ENCODE data around the gene FRAT2. TPM values are rescaled to one million over a fixed set of nuclear protein-coding genes. Genes with fewer than 3 reads are reported as not detected.

The FRAT2 gene
- total RNA-seq, 1 donor from 2014 or later, result 14.9 TPM

DNA sequence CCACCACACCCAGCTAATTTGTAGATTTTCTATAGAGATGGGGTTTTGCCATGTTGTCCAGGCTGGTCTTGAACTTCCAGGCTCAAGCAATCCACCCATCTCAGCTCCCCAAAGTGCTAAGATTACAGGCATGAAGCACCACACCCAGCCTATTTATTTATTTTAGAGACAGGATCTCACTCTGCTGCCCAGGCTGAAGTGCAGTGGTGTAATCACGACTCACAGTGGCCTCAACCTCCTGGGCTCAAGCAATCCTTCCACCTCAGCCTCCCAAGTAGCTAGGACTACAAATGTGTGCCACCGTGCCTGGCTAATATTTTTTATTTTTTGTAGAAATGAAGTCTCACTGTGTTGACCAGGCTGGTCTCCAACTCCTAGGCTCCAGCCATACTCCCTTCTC lies 6.9 kb upstream of the FRAT2 start:
- H3K4me3 ChIP-seq, result no peak overlapping the region
- no peaks in the 10 kb centered on the region for H3K9me3 Mint-ChIP-seq
- TF ChIP-seq EZH2phosphoT487 (IDR thresholded peaks at IDR 0.05) (no peak), CTCF (IDR thresholded peaks at IDR 0.05) (no peak), EZH2 (IDR thresholded peaks at IDR 0.05) (no peak)
- no peak for DNase-seq (ENCODE audit: low spot score)
- H3K9me3 ChIP-seq (ENCODE audit: low read depth), result no peaks in the 10 kb centered on the region
- peaks cover 17% of the 10 kb centered on the region for H3K4me1 Mint-ChIP-seq
- H3K79me2 ChIP-seq (ENCODE audit: low read depth), result no peaks in the 10 kb centered on the region
- peaks cover 23% of the 10 kb centered on the region for H3K4me1 ChIP-seq
- H4K20me1 ChIP-seq (ENCODE audit: low read depth), result peaks cover 10% of the 10 kb centered on the region
- no peaks in the 10 kb centered on the region for H3K36me3 Mint-ChIP-seq
- no peak overlapping the region for H2AFZ ChIP-seq (replicated peaks)
- H3K4me3 Mint-ChIP-seq, result no peak overlapping the region
- H3K27me3 ChIP-seq, result no peaks in the 10 kb centered on the region
- peaks cover 34% of the 10 kb centered on the region for H3F3A ChIP-seq (ENCODE audit: low read depth)
- no peak overlapping the region for H3K9ac ChIP-seq
- H3K36me3 ChIP-seq, result no peaks in the 10 kb centered on the region
- peaks cover 12% of the 10 kb centered on the region for H3K27me3 Mint-ChIP-seq (ENCODE audit: insufficient read depth, low read depth)
- no peak overlapping the region for H3K27ac Mint-ChIP-seq
- no peak overlapping the region for H3K4me2 ChIP-seq
- no peak overlapping the region for H3K27ac ChIP-seq

DNA sequence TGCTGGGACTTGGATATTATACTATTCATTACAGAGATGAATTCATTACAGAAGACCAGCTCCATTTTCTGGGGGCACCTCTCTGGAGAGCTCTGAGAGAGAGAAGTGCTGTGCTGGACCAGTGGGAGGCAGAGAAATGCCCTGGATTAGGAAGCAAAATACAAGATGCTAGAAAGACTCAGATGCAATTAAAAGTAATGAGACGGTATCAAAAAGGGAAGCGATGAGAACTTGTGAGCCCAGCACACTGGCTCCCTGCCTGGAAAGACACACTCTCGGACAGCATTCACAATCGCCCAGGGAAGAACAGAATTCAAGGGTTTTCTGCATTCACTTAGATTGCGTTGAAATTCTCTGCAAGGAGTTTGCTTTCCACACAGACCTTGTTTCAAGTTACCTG lies 3.5 kb upstream of the FRAT2 start:
- no peak overlapping the region for H2AFZ ChIP-seq (replicated peaks)
- peaks cover 29% of the 10 kb centered on the region for H3K4me1 Mint-ChIP-seq
- H3K27ac ChIP-seq, result peak overlapping the region; percentile 98
- peak overlapping the region; percentile 98 for H3K4me2 ChIP-seq
- no peak for TF ChIP-seq EZH2phosphoT487 (IDR thresholded peaks at IDR 0.05)
- no peak for TF ChIP-seq EZH2 (IDR thresholded peaks at IDR 0.05)
- TF ChIP-seq CTCF (IDR thresholded peaks at IDR 0.05), result no peak
- peak overlapping the region; percentile 79 for H3K4me3 Mint-ChIP-seq
- H3K27me3 Mint-ChIP-seq (ENCODE audit: insufficient read depth, low read depth), result peaks cover 20% of the 10 kb centered on the region
- DNase-seq (ENCODE audit: low spot score), result peak; percentile 62
- H3K27ac Mint-ChIP-seq, result no peak overlapping the region
- peak overlapping the region; percentile 31 for H3K4me3 ChIP-seq
- no peak overlapping the region for H3K9ac ChIP-seq
- no peaks in the 10 kb centered on the region for H3K9me3 ChIP-seq (ENCODE audit: low read depth)
- peaks cover 19% of the 10 kb centered on the region for H4K20me1 ChIP-seq (ENCODE audit: low read depth)
- no peaks in the 10 kb centered on the region for H3K36me3 Mint-ChIP-seq
- peaks cover 54% of the 10 kb centered on the region for H3F3A ChIP-seq (ENCODE audit: low read depth)
- no peaks in the 10 kb centered on the region for H3K9me3 Mint-ChIP-seq
- no peaks in the 10 kb centered on the region for H3K36me3 ChIP-seq
- H3K4me1 ChIP-seq, result peaks cover 38% of the 10 kb centered on the region
- no peaks in the 10 kb centered on the region for H3K27me3 ChIP-seq
- H3K79me2 ChIP-seq (ENCODE audit: low read depth), result peaks cover 13% of the 10 kb centered on the region

DNA sequence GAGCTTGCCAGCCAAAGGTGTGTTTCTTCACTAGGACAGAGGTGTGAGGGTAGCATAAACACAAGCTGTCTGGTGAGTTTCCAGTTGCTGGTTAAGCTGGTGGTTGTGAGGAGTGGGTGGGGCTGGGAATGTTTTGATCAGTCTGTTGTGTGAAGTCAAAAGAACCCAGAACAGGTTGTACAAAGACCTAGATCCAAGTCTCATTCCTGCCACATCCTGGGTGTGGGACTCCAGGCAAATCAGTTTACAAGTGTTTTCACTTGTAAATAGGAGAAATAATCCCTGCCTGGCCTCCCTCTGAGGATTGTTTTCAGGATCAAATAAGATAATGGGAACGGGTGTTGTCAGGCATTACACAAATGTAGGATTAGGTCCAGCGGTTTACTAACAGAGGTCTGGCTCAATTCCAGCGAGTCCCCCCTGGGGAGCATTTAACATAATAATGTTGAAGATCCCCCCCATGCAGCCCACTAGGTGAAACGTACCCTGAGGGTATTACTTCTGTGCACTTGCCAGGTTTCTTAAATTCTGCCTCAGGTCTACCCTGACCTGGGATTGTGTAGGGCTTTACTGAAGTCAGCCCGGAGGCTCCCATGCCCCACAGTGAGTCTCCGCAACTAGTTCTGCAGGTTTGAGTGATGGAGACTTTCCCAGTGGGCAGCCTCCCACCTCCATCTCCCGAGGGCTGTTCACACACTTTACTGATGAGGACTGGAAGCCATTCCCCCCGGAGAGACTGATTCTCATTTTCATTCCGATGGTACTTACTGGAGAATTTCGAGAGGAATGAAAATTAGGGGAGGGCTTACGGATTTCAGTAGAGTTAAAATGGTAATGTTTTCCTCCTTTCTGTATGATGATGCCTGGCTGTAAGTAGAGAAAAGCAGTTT lies 2.7 kb upstream of the FRAT2 start:
- H3K27me3 Mint-ChIP-seq (ENCODE audit: insufficient read depth, low read depth), result peaks cover 27% of the 10 kb centered on the region
- peak; percentile 94 for DNase-seq (ENCODE audit: low spot score)
- H3K27ac Mint-ChIP-seq, result no peak overlapping the region

More for the DNA sequence above, 2.7 kb upstream of the FRAT2 start:
- H3K79me2 ChIP-seq (ENCODE audit: low read depth), result peaks cover 22% of the 10 kb centered on the region
- H3K4me2 ChIP-seq, result peak overlapping the region; percentile 98
- peak overlapping the region; percentile 98 for H3K27ac ChIP-seq
- no peaks in the 10 kb centered on the region for H3K9me3 ChIP-seq (ENCODE audit: low read depth)
- no peaks in the 10 kb centered on the region for H3K36me3 ChIP-seq
- no peak overlapping the region for H2AFZ ChIP-seq (replicated peaks)
- TF ChIP-seq EZH2phosphoT487 (IDR thresholded peaks at IDR 0.05) (peak; percentile 93), CTCF (IDR thresholded peaks at IDR 0.05) (no peak), EZH2 (IDR thresholded peaks at IDR 0.05) (no peak)
- no peaks in the 10 kb centered on the region for H3K27me3 ChIP-seq
- H3K4me3 ChIP-seq, result peak overlapping the region; percentile 37
- H3F3A ChIP-seq (ENCODE audit: low read depth), result peaks cover 61% of the 10 kb centered on the region
- no peak overlapping the region for H3K9ac ChIP-seq
- peaks cover 27% of the 10 kb centered on the region for H4K20me1 ChIP-seq (ENCODE audit: low read depth)
- Mint-ChIP-seq H3K36me3 (no peaks in the 10 kb centered on the region), H3K4me1 (peaks cover 38% of the 10 kb centered on the region), H3K4me3 (peak overlapping the region; percentile 79), H3K9me3 (no peaks in the 10 kb centered on the region)
- peaks cover 46% of the 10 kb centered on the region for H3K4me1 ChIP-seq
